RWPE2 (cell line): ENCODE data around the gene NCAM1.

ENCODE experiments used
- ATAC-seq: fragments of 200-7000 bp; cut with Tn5 transposase; 3 replicates; pipeline ENCODE4 v1.9.1; 2021; ENCODE audit warnings: low read depth
- DNase-seq: peaks from one replicate; pipeline ENCODE4 v3.0.0-alpha.2; 2020; ENCODE audit warnings: low spot score
- H3K27ac ChIP-seq: fragments of 450-650 bp; 2 replicates; pipeline ENCODE4 v1.5.1; 2017; ENCODE audit warnings: mild to moderate bottlenecking; ENCODE audit not compliant: poor library complexity, severe bottlenecking
- H3K27me3 ChIP-seq: fragments of 250-450 bp; sonication (Bioruptor Pico); 2 replicates; pipeline ENCODE4 v1.5.1; 2021; ENCODE audit warnings: mild to moderate bottlenecking, moderate library complexity; ENCODE audit not compliant: insufficient read depth, poor library complexity, severe bottlenecking
- H3K36me3 ChIP-seq: fragments of 250-450 bp; sonication (Bioruptor Pico); 2 replicates; pipeline ENCODE4 v1.5.1; 2020; ENCODE audit warnings: low read depth, mild to moderate bottlenecking, moderate library complexity
- H3K4me1 ChIP-seq: fragments of 250-450 bp; sonication (Bioruptor Pico); 2 replicates; pipeline ENCODE4 v1.5.1; 2021; ENCODE audit warnings: mild to moderate bottlenecking, moderate library complexity; ENCODE audit not compliant: insufficient read depth, poor library complexity, severe bottlenecking
- H3K4me3 ChIP-seq: fragments of 250-450 bp; sonication (Bioruptor Pico); 2 replicates; pipeline ENCODE4 v1.5.1; 2021; ENCODE audit warnings: mild to moderate bottlenecking, moderate library complexity; ENCODE audit not compliant: severe bottlenecking
- H3K9me3 ChIP-seq: fragments of 250-450 bp; sonication (Bioruptor Pico); 2 replicates; pipeline ENCODE4 v1.5.1; 2021; ENCODE audit warnings: mild to moderate bottlenecking, moderate library complexity; ENCODE audit not compliant: severe bottlenecking
- CTCF ChIP-seq: fragments of 450-650 bp; IDR thresholded peaks from one replicate; pipeline ENCODE4 v1.5.1; 2017; ENCODE audit warnings: mild to moderate bottlenecking, moderate library complexity; ENCODE audit not compliant: poor library complexity, severe bottlenecking

The NCAM1 gene

GRCh38 chr11:113111156-113111555 is 149.9 kb downstream of the NCAM1 start:
- Histone ChIP-seq H3K27me3 (peaks cover 9% of the 10 kb centered on the region), H3K9me3 (no peaks in the 10 kb centered on the region), H3K4me1 (no peaks in the 10 kb centered on the region), H3K36me3 (no peaks in the 10 kb centered on the region), H3K4me3 (no peak overlapping the region), H3K27ac (no peak overlapping the region)
- DNase-seq (no peak), ATAC-seq (no peak)
- no peak for TF ChIP-seq CTCF

DNA sequence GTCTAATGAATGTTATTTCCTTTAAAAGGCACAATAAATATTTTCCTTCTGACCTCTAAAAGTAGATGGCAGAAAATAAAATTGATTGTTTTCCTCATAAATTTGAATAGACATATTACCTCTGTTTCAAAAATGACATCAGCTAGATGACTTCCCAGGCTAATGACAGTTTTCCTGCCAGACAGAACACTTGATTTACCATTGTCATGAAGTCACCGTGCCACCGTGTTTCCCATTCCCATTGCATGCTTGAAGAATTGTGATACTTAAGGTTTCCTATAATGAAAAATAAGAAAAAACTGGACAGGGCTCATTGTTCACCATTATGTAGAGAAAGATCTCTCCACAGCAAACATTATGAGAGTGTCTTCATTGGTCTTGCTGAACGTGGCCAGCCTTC is 151.1 kb downstream of the NCAM1 start:
- Histone ChIP-seq H3K9me3 (no peaks in the 10 kb centered on the region), H3K4me1 (no peaks in the 10 kb centered on the region), H3K36me3 (no peaks in the 10 kb centered on the region), H3K4me3 (no peak overlapping the region), H3K27me3 (peaks cover 14% of the 10 kb centered on the region), H3K27ac (no peak overlapping the region)
- no peak for ATAC-seq
- no peak for TF ChIP-seq CTCF
- no peak for DNase-seq

DNA sequence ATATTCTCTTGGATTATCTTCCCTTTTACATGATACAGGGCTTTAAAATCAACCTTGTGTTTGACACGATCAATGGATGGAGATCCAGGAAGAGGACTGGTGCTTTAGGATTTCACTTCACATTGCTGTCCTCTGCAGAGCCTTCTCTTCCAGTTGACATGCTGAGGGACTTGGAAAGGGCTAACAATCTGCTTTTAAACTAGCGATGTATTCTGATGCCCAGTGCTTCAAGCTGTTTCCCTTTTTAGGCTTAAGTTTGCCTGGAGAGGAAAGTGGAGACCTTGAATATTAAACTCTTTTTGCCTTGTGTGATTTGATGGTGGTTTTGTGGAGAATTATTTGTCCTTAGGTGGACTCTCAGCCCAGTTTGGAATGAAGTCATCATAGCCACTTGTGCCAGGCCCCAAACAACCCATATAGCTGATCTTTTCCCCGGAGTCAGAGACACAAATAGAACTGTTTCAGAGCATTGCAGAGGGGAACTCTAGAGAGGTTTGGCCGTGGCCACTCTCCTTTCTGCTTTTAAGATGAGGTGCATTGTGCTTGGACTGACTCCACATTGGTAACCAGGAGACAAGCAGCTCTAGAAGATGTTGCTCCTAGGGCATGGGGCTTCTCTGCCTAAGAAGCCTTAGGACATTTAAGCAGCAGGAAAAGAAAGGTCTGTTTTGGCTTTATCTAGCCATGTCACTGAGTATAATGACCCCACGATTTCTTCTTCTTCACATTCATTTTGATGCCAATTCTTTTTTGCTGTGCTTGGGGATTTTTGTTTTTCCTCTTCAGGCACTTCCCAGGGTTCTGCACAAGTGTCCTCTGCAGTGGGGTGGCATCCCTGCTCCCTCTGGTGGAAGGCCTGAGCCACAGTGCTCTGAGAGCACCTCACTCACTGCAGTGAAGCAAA is 152.8 kb downstream of the NCAM1 start:
- no peaks in the 10 kb centered on the region for H3K4me1 ChIP-seq
- TF ChIP-seq CTCF: peak; percentile 75

GRCh38 chr11:113114705-113115027 is 153.4 kb downstream of the NCAM1 start:
- H3K27me3 ChIP-seq: peaks cover 14% of the 10 kb centered on the region
- H3K4me3 ChIP-seq: no peak overlapping the region
- no peaks in the 10 kb centered on the region for H3K9me3 ChIP-seq
- no peaks in the 10 kb centered on the region for H3K4me1 ChIP-seq
- ATAC-seq (no peak), DNase-seq (no peak)
- H3K27ac ChIP-seq: no peak overlapping the region
- H3K36me3 ChIP-seq: no peaks in the 10 kb centered on the region
- TF ChIP-seq CTCF: peak; percentile 49

More for the DNA sequence above, 152.8 kb downstream of the NCAM1 start:
- ATAC-seq (peak; percentile 99), DNase-seq (no peak)
- Histone ChIP-seq H3K4me3 (no peak overlapping the region), H3K27ac (no peak overlapping the region), H3K27me3 (peaks cover 14% of the 10 kb centered on the region), H3K9me3 (no peaks in the 10 kb centered on the region), H3K36me3 (no peaks in the 10 kb centered on the region)

DNA sequence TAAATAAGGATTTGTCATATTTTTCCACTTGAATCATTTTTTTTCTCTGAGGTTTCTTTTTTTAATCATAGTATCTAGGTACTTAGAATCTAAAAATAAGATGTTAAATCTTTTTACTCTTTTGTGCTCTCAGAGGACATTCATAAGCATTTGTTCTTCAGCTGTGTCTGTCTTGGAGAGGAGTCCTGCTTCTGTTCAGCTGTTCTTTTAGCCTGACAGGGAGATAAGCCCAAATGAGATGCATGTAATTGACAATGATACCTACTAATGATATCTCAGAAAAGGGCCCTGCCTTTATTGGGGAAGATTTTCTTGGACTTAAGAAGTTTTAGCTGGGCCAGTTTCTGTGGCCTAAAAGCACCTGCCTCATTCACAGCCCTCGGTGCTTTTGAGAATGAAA is 156.9 kb downstream of the NCAM1 start:
- Histone ChIP-seq H3K4me3 (no peak overlapping the region), H3K27me3 (peaks cover 23% of the 10 kb centered on the region), H3K36me3 (no peaks in the 10 kb centered on the region), H3K9me3 (no peaks in the 10 kb centered on the region), H3K27ac (no peak overlapping the region), H3K4me1 (no peaks in the 10 kb centered on the region)
- DNase-seq: no peak
- TF ChIP-seq CTCF: no peak
- no peak for ATAC-seq
